Activated T-helper 1 cell treated with Interleukin-2 at 50 U/mL for 16 hours (primary cell): ENCODE measurements around the gene HMGCL.
"Not testable (repeated sequence)": the region's sequence is repeated elsewhere in the genome, so short reads cannot be mapped to it uniquely, and the experiment has no call there.

Source experiments
- DNase-seq: peaks from one replicate; pipeline ENCODE4 v3.0.0-alpha.2; 2020; ENCODE audit warnings: low read depth

The HMGCL gene

GRCh38 chr1:23798662-23799142, 26.5 kb downstream of the HMGCL start:
- no peak for DNase-seq

DNA sequence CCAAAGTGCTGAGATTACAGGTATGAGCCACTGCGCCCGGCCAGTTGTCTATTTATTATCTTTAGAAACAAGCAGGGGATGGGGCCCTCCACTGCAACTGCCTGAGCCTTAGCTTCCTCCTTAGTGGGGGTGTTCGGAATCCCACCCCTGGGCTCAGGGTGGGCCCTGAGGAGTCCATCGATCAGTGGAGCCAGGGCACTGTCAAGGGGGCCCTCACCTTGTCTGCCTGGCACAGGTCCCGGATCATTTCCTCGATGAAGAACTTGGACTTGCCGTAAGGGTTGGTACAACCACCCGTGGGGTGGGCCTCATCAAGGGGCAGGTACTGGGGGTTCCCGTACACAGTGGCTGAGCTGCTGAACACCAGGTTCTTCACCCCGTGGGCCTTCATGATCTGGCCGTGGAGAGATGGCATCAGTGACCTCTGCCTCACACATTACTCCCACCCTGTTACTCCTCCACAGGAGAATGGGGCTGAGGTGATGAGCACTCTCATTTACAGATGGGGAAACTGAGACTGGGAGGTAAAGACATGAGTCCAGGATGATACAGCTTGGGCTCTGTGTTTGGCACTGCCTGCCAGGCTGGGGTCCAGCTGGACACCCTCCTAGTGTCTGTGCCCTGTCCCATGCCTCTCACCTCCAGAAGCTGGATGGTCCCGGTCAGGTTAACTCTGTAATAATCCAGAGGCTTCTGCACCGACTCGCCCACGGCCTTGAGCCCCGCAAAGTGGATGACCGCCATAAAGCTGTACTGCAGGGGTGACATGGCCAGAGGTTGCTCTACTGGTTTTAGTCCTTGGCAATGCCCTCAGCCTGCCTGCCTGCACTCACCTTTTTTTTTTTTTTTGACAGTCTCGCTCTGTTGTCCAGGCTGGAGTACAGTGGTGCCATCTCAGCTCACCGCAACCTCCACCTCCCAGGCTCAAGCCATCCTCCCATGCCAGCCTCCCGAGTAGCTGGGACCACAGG, 27.5 kb downstream of the HMGCL start:
- no peak for DNase-seq

GRCh38 chr1:23796466-23797271, 28.6 kb downstream of the HMGCL start:
- no peak for DNase-seq

- DNase-seq: no peak
Observed at GRCh38 chr1:23795676-23796465, 29.4 kb downstream of the HMGCL start.

GRCh38 chr1:23794732-23795182, 30.5 kb downstream of the HMGCL start:
- DNase-seq: not testable (repeated sequence)

DNA sequence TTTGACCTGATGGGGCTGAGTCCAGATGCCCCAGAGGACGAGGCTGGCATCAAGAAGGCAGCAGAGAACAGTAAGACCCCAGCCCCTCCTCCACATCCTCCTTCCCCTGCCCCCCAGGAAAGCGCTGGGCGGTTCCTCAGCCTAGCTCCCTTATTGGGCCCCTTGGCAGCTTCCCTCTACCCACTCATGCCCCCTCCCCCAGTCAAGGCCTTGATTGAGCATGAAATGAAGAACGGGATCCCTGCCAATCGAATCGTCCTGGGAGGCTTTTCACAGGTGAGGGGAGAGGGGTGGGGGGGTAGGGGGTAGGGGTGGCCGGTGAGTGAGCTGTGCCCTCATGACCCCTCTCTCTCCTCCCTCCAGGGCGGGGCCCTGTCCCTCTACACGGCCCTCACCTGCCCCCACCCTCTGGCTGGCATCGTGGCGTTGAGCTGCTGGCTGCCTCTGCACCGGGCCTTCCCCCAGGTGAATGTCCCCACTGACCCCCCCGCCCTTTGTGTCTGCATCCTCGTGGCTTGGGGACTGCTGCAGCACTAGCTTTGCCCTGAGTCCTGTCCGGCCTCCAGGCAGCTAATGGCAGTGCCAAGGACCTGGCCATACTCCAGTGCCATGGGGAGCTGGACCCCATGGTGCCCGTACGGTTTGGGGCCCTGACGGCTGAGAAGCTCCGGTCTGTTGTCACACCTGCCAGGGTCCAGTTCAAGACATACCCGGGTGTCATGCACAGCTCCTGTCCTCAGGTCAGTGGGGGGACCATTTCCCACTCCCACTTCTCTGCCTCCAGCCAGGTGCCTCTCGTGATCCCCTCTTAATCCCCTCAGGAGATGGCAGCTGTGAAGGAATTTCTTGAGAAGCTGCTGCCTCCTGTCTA, 31.1 kb downstream of the HMGCL start:
- no peak for DNase-seq

DNA sequence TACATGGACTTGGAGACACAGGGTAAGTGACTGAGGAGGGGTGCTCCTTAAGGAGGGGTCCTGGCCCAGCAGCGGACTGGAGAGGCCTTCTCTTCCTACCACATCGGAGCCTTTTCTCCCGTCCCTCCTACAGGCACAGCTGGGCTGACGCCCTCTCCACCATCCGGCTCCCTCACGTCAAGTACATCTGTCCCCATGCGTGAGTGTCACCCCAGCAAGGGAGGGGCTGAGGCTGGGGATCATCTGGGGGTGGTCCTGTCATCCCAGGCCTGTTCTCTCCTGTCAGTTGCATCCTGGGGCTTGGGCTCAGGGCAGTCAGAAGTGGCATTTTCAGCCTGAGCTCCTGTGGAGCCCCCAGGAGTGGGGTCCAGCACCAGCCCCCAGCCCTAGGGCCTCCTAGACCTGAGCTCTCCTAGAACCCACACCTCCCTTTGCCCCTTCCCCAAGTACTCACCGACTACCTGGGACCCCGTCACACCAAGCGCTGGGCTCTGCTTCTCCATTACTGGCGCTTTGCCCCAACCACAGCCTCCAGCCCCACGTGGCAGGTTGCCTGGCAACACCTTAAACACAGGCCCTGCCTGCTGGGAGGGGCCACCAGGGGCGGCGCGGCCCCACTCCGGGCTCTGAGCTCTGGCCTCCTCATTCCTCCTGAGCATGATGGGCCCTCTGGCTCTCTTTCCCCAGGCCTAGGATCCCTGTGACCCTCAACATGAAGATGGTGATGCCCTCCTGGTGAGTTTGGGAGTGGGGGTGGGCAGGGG, 32.0 kb downstream of the HMGCL start:
- DNase-seq: no peak

GRCh38 chr1:23792151-23792945, 32.9 kb downstream of the HMGCL start:
- DNase-seq: no peak

DNA sequence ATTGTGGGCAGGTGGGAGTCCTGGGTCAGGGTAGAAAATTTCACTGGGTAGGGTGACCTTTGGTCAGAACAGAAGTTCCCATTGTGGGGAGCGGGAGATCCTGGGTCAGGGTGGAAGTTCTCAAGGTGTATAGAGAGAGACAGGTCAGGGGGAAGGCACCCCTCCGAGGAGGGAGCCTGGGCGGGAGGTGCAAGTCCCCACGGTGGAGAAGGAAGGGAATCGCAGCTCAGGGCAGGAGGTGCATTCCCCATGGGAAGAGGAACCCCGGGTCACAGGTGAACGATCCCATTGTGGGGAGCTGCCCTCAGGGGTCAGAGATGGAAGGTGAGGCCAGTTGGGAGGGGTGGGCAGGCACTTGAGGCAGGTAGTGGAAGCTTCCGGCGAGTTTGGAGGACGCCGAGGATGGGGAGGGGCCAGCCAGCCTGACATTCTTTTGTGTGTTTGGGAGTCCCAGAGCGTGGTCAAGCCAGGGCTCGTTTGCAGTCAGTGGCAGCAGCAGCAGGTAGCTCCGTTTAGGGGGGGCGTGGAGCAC, 33.6 kb downstream of the HMGCL start:
- DNase-seq: no peak

- peak; percentile 77 for DNase-seq
Observed at GRCh38 chr1:23790696-23791515, 34.3 kb downstream of the HMGCL start, which contains the start of gene LYPLA2. LYPLA2 (plus strand) TSS chr1:23791145; CDS start chr1:23792683, 1,538 bp downstream.

- no peak for DNase-seq
Observed at GRCh38 chr1:23788695-23789094, 36.5 kb downstream of the HMGCL start.

GRCh38 chr1:23787701-23788100, 37.5 kb downstream of the HMGCL start:
- DNase-seq: no peak

- no peak for DNase-seq
Observed at GRCh38 chr1:23784846-23785245, 40.4 kb downstream of the HMGCL start.

DNA sequence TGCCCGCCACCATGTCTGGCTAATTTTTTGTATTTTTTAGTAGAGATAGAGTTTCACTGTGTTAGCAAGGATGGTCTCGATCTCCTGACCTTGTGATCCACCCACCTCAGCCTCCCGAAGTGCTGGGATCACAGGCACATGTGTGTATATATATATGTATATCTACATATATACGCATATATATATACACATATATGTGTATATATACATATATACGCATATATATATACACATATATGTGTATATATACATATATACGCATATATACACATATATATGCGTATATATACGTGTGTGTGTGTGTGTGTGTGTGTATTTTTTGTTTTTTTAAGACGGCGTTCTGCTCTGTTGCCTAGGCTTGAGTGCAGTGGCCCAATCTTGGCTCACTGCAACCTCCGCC, 42.1 kb downstream of the HMGCL start:
- not testable (repeated sequence) for DNase-seq

DNA sequence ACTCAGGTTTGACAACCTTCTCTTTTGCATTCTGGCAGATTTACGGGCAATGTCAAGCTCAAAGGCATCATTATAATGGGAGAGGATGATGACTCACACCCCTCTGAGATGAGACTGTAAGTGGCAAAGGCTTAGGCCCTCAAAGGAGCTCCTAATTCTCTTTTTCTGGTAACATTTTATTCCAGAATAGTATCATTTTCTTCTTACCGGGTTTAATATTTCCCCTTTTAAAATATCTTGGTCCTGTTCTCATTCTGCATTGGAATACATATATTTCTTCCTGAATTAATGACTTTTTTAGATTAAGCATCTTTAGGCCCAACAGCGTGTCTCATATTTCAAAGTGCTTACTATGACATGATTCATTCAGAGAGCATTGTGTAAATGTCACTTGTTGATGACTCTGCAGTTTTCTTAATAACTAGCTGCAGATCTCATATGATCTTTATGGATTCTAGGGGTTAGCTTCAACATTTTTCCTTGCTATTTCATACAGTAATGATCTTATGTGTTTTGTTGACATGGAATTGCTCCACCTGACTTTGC, 45.3 kb downstream of the HMGCL start:
- DNase-seq: no peak

DNA sequence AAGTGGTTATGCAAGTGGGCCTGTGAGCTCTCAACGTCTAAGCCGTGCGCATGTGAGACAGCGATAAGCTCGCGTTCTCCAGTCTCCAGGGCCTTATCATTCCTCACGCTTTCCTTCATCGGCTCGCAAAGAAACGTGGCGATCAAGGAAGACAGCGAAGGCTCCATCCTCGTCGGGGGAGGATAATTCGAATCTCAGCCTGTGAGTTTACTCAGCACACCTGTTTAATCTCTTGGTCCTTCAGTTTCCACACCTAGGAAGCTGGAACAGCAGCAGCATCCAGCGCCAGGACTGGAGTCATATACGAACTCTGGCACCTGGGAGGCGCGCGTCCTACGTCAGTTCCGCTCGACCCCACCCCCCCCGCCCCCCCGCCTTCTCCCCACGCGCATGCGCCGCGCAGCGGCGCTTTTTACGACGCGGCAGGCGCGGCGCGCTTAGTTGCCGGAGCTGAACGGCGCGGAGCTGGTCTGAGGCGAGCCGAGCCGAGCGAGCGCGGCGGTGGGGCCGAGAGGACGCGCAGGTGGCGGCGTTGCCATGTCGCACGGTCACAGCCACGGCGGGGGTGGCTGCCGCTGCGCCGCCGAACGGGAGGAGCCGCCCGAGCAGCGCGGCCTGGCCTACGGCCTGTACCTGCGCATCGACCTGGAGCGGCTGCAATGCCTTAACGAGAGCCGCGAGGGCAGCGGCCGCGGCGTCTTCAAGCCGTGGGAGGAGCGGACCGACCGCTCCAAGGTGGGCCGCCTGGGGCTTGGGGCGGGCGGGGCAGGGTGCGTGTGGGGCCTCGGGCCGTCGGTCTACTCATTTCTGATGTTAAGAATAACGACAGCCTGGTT, 47.0 kb downstream of the HMGCL start, which contains the start of gene PITHD1:
TSS of gene PITHD1 (plus strand) at position 440 of the 836 bp plus-strand sequence. CDS start at position 538, 98 bp downstream.
- peak; percentile 72 for DNase-seq

DNA sequence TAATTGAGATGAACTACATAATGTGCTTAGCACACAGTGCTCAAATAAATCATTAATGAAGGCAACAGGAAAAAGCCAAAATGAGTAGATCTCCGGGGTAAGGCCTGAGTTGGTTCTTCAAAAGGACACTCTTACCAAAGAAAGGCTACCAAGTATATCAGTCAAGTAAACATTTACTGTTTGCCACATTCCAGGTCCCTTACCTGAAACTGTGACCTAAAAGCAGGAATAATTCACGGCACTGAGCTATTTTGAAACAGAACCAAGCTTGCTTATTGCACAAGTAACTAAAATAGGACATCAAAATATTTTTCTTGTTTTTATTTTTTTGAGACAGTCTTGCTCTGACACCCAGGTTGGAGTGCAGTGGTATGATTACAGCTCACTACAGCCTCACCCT, 49.0 kb downstream of the HMGCL start:
- DNase-seq: no peak
